DOHH2 (cell line): ENCODE data around the gene S100G.

Experiments used
- H3F3A ChIP-seq: fragments of 200-600 bp; sonication (generic), shearing (Covaris generic); 2 replicates; pipeline ENCODE4 v1.6.0; 2016; ENCODE audit warnings: antibody characterized with exemption, mild to moderate bottlenecking; ENCODE audit not compliant: control insufficient read depth, insufficient read depth
- H3K27ac ChIP-seq: fragments of 200-600 bp; sonication (generic); 2 replicates; pipeline ENCODE4 v1.5.1; 2014; ENCODE audit warnings: low read depth, mild to moderate bottlenecking, low read length, moderate library complexity
- H3K27me3 ChIP-seq: fragments of 200-600 bp; sonication (generic); 2 replicates; pipeline ENCODE4 v1.6.1; 2014; ENCODE audit warnings: mild to moderate bottlenecking, low read length, mixed read lengths; ENCODE audit not compliant: control insufficient read depth
- H3K36me3 ChIP-seq: fragments of 200-600 bp; sonication (generic); 2 replicates; pipeline ENCODE4 v1.6.1; 2014; ENCODE audit warnings: mild to moderate bottlenecking, low read length, moderate library complexity, mixed read lengths; ENCODE audit not compliant: control insufficient read depth
- H3K4me1 ChIP-seq: fragments of 200-600 bp; sonication (generic); 2 replicates; pipeline ENCODE4 v1.6.1; 2014; ENCODE audit warnings: mild to moderate bottlenecking, low read length, mixed read lengths; ENCODE audit not compliant: control insufficient read depth
- H3K4me2 ChIP-seq: fragments of 200-600 bp; sonication (generic); 2 replicates; pipeline ENCODE4 v1.6.0; 2014; ENCODE audit warnings: mild to moderate bottlenecking, low read length, moderate library complexity
- H3K4me3 ChIP-seq: fragments of 200-600 bp; sonication (generic); 2 replicates; pipeline ENCODE4 v1.5.1; 2014; ENCODE audit warnings: mild to moderate bottlenecking, low read length, mixed read lengths
- H3K79me2 ChIP-seq: fragments of 200-600 bp; sonication (generic); 2 replicates; pipeline ENCODE4 v1.6.1; 2014; ENCODE audit warnings: mild to moderate bottlenecking, low read length, mixed read lengths; ENCODE audit not compliant: control insufficient read depth
- H3K9me2 ChIP-seq: fragments of 200-600 bp; sonication (generic); replicated peaks from 2 replicates; pipeline ENCODE4 v1.6.1; 2014; ENCODE audit warnings: mild to moderate bottlenecking, low read length, mixed read lengths; ENCODE audit not compliant: control insufficient read depth
- H3K9me3 ChIP-seq: fragments of 200-600 bp; sonication (generic); 2 replicates; pipeline ENCODE4 v1.6.1; 2014; ENCODE audit warnings: antibody characterized with exemption, low read length, mixed read lengths; ENCODE audit not compliant: control insufficient read depth, insufficient read depth
- H4K20me1 ChIP-seq: fragments of 200-600 bp; sonication (generic); 2 replicates; pipeline ENCODE4 v1.6.0; 2014; ENCODE audit warnings: low read depth, mild to moderate bottlenecking, antibody characterized with exemption, low read length, moderate library complexity; ENCODE audit not compliant: control insufficient read depth, insufficient read depth
- EZH2phosphoT487 ChIP-seq: fragments of 200-600 bp; sonication (generic); IDR thresholded peaks from 2 replicates; pipeline ENCODE4 v1.6.1; 2017; ENCODE audit warnings: borderline replicate concordance, mild to moderate bottlenecking, antibody characterized with exemption, low read length, moderate library complexity, mixed read lengths
- TF ChIP-seq, protein P1 (sequence below): fragments of 200-600 bp; sonication (generic); IDR thresholded peaks from one replicate; pipeline ENCODE4 v1.5.1; 2014; ENCODE audit warnings: antibody characterized with exemption, mild to moderate bottlenecking, low read depth, low read length; ENCODE audit not compliant: poor library complexity, severe bottlenecking

Gene S100G

DNA sequence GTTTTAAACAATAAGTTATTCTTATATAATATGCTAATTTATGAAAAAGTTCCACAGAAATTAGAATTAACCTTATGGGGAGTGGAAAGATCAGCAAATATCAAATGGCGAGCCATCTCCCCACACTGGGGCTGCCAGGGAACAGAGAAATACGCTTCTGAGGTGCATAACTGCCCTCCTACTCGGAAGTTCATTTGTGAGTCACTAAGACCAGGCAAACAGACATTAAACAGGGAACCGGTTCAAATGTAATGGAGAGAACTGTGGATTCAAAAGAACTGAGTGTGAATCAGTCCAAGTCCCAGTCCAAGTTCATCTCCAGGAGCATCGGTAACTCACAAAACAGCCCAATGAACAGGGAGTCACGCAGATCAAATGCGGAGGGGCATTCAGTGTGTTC, 11.4 kb upstream of the S100G start:
- H3K27me3 ChIP-seq = no peaks in the 10 kb centered on the region
- TF ChIP-seq, protein P1, sequence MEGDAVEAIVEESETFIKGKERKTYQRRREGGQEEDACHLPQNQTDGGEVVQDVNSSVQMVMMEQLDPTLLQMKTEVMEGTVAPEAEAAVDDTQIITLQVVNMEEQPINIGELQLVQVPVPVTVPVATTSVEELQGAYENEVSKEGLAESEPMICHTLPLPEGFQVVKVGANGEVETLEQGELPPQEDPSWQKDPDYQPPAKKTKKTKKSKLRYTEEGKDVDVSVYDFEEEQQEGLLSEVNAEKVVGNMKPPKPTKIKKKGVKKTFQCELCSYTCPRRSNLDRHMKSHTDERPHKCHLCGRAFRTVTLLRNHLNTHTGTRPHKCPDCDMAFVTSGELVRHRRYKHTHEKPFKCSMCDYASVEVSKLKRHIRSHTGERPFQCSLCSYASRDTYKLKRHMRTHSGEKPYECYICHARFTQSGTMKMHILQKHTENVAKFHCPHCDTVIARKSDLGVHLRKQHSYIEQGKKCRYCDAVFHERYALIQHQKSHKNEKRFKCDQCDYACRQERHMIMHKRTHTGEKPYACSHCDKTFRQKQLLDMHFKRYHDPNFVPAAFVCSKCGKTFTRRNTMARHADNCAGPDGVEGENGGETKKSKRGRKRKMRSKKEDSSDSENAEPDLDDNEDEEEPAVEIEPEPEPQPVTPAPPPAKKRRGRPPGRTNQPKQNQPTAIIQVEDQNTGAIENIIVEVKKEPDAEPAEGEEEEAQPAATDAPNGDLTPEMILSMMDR = no peak
- no peak for TF ChIP-seq EZH2phosphoT487
- no peak overlapping the region for H3K27ac ChIP-seq
- no peak overlapping the region for H3K4me3 ChIP-seq
- H3K79me2 ChIP-seq = no peaks in the 10 kb centered on the region
- no peaks in the 10 kb centered on the region for H3K9me3 ChIP-seq
- H4K20me1 ChIP-seq = no peaks in the 10 kb centered on the region
- H3K4me2 ChIP-seq = no peak overlapping the region
- H3F3A ChIP-seq = no peaks in the 10 kb centered on the region
- no peaks in the 10 kb centered on the region for H3K4me1 ChIP-seq
- H3K9me2 ChIP-seq = no peaks in the 10 kb centered on the region
- peaks cover 7% of the 10 kb centered on the region; the same call in 1 of the 2 replicates for H3K36me3 ChIP-seq

DNA sequence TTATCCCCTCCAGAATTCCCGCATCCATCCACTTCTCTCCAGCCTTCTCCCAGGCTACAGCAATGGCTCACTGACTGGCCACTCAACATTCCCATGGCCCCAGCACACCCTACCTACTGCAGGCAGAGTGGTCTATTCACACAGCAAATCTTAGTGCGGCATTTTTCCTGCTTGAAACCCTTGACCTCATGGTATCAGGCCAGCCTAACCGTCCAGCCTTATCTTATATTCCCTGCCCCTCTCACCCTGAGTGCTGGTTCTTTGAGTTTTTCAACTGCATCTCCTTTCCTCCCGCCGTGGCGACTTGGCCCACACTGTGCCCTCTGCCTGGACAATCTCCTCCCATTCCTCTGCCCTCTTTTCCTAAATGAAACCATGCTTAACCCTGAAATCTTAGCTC, 10.0 kb upstream of the S100G start:
- no peaks in the 10 kb centered on the region for H3K79me2 ChIP-seq
- no peak overlapping the region for H3K27ac ChIP-seq
- no peaks in the 10 kb centered on the region for H4K20me1 ChIP-seq
- H3K4me2 ChIP-seq = no peak overlapping the region
- H3K9me3 ChIP-seq = no peaks in the 10 kb centered on the region
- H3K9me2 ChIP-seq = no peaks in the 10 kb centered on the region
- H3F3A ChIP-seq = no peaks in the 10 kb centered on the region
- peaks cover 7% of the 10 kb centered on the region; the same call in 1 of the 2 replicates for H3K36me3 ChIP-seq
- H3K4me3 ChIP-seq = no peak overlapping the region
- no peaks in the 10 kb centered on the region for H3K27me3 ChIP-seq
- TF ChIP-seq, protein P1 = no peak
- no peak for TF ChIP-seq EZH2phosphoT487
- H3K4me1 ChIP-seq = no peaks in the 10 kb centered on the region

DNA sequence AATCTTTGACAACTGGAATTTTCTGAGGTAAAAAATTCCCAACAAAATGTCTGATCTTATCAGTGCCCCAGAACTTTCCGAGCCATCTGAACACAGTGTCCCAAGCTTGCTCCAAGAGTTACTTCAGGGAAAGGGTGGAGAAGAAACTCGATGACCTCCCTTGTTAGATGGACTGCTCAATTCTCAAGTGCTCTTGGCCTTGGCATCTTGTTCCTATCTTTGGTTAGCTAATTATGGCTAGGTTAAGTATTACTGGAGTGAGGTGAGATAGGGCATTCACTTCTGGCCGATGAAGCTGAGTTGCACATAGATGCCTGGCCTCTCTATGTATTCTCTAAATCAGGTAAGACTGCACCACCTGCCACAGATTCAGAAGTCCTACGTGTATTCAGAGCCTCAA, 9.1 kb upstream of the S100G start:
- H3K79me2 ChIP-seq = no peaks in the 10 kb centered on the region
- H3F3A ChIP-seq = no peaks in the 10 kb centered on the region
- no peaks in the 10 kb centered on the region for H4K20me1 ChIP-seq
- no peaks in the 10 kb centered on the region for H3K9me2 ChIP-seq
- H3K36me3 ChIP-seq = peaks cover 4% of the 10 kb centered on the region; the same call in 1 of the 2 replicates
- H3K4me2 ChIP-seq = no peak overlapping the region
- H3K27me3 ChIP-seq = no peaks in the 10 kb centered on the region
- no peak overlapping the region for H3K27ac ChIP-seq
- H3K9me3 ChIP-seq = no peaks in the 10 kb centered on the region
- TF ChIP-seq EZH2phosphoT487 = no peak
- TF ChIP-seq, protein P1 = no peak
- H3K4me3 ChIP-seq = no peak overlapping the region
- no peaks in the 10 kb centered on the region for H3K4me1 ChIP-seq
